Lung (tissue), 12 donors: ENCODE measurements around the gene TLR6. TPM values are rescaled to one million over a fixed set of nuclear protein-coding genes. Genes with fewer than 3 reads are reported as not detected.
A peak's percentile ranks its signal among the peaks of the same experiment; 100 is the strongest.
"Not testable (repeated sequence)": the region's sequence is repeated elsewhere in the genome, so short reads cannot be mapped to it uniquely, and the experiment has no call there.

Experiments used
- ATAC-seq: fragments of 200-7000 bp; cut with Tn5 transposase; one replicate; pipeline ENCODE4 v1.9.1; 2020; ENCODE audit warnings: moderate number of reproducible peaks; ENCODE audit not compliant: insufficient read depth, low FRiP score
- DNase-seq, 3 donors: peaks; one replicate each; pipeline ENCODE4 v3.0.0-alpha.2; 2013 to 2017
- H3K27ac ChIP-seq, 2 donors: one replicate each; pipeline ENCODE4 v1.5.1; 2013; ENCODE audit warnings: mild to moderate bottlenecking in 2 of 2, moderate library complexity in 2 of 2, control low read depth in 1 of 2, inconsistent platforms in 1 of 2, low read depth in 1 of 2, low read length in 1 of 2
- H3K27me3 ChIP-seq, 3 donors: one replicate each; pipeline ENCODE4 v1.5.1; 2013; ENCODE audit warnings: low read length in 2 of 3; ENCODE audit not compliant: control insufficient read depth in 3 of 3, insufficient read depth in 3 of 3
- H3K36me3 ChIP-seq, 4 donors: one replicate each; pipeline ENCODE4 v1.5.1; 2013; ENCODE audit warnings: low read length in 4 of 4, mild to moderate bottlenecking in 1 of 4, moderate library complexity in 1 of 4; ENCODE audit not compliant: control insufficient read depth in 4 of 4, insufficient read depth in 4 of 4
- H3K4me1 ChIP-seq, 5 donors: one replicate each; pipeline ENCODE4 v1.5.1; 2013; ENCODE audit warnings: low read length in 5 of 5, mild to moderate bottlenecking in 2 of 5, moderate library complexity in 1 of 5; ENCODE audit not compliant: control insufficient read depth in 5 of 5, insufficient read depth in 5 of 5
- H3K4me3 ChIP-seq: one replicate; pipeline ENCODE4 v1.5.1; 2013; ENCODE audit warnings: mild to moderate bottlenecking, control low read depth, moderate library complexity
- H3K9ac ChIP-seq, 2 donors: one replicate each; pipeline ENCODE4 v1.5.1; 2013; ENCODE audit warnings: low read length in 2 of 2, control low read depth in 1 of 2; ENCODE audit not compliant: insufficient read depth in 1 of 2
- H3K9me3 ChIP-seq, 4 donors: one replicate each; pipeline ENCODE4 v1.5.1; 2013; ENCODE audit warnings: low read length in 3 of 4, mild to moderate bottlenecking in 1 of 4, moderate library complexity in 1 of 4; ENCODE audit not compliant: control insufficient read depth in 4 of 4, insufficient read depth in 3 of 4
- WGBS, 2 donors: extraction: QIAGEN DNeasy Blood & Tissue Kit; methylation state at CpG; one replicate each; pipeline ENCODE4 v1.1.7; 2013; 5-methylcytosine and 5-hydroxymethylcytosine counted together
- polyA plus RNA-seq, 2 donors: library from polyadenylated mRNA; stranded (reverse); fragments of 200-250 nt; gene quantifications; one replicate each; pipeline ENCODE4 v1.2.1, GENCODE V29; 2013
- total RNA-seq, 2 donors: library from RNA; depleted of rRNA in 1 of 2; stranded (reverse); fragments of >200 nt in 1 of 2; gene quantifications; one replicate each; pipeline ENCODE4 v1.2.1, GENCODE V29; 2014 to 2021
- TF ChIP-seq, protein P1 (sequence below): IDR thresholded peaks from 2 replicates; pipeline ENCODE4 v1.5.1; 2012; ENCODE audit warnings: mild to moderate bottlenecking; ENCODE audit errors: control extremely low read depth, extremely low read depth
- donor health status: control.
- donor health status: control.
- donor health status: Bipolar disorder and iron deficiency.
- donor health status: healthy.
- donor health status: DM: yes; HTN: yes; CAD: no.

TLR6 gene
- total and polyA plus RNA-seq, 4 donors = 0.53 to 6.3 (median 5.0) TPM

DNA sequence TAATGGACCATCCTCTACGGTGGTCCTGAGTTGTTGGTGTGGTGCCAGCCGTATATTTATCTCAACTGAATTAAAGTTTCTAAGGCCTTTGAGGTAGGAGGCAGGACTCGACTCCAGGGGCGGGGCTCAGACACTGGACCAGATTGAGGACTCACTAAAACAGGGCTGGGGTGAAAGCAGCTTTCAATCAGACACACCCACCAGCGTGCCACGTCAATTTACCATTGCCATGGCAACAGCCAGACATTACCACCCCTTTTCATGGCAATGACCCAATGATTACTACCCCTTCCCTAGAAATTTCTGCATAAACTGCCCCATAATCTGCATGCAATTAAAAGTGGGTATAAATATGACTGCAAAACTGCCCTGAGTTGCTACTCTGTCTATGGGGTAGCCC, 45.3 kb downstream of the TLR6 start:
- no peak overlapping the region for H3K4me3 ChIP-seq
- 88 to 96% methylated on average over 6 of the region's 6 CpGs for WGBS, 2 donors
- no peak for DNase-seq
- no peak for ATAC-seq
- H3K27ac ChIP-seq = no peak overlapping the region
- H3K36me3 ChIP-seq = no peaks in the 10 kb centered on the region
- no peaks in the 10 kb centered on the region for H3K4me1 ChIP-seq
- H3K9me3 ChIP-seq = peaks cover 0 to 6% (median 4%) of the 10 kb centered on the region in 4 donors
- TF ChIP-seq, protein P1, sequence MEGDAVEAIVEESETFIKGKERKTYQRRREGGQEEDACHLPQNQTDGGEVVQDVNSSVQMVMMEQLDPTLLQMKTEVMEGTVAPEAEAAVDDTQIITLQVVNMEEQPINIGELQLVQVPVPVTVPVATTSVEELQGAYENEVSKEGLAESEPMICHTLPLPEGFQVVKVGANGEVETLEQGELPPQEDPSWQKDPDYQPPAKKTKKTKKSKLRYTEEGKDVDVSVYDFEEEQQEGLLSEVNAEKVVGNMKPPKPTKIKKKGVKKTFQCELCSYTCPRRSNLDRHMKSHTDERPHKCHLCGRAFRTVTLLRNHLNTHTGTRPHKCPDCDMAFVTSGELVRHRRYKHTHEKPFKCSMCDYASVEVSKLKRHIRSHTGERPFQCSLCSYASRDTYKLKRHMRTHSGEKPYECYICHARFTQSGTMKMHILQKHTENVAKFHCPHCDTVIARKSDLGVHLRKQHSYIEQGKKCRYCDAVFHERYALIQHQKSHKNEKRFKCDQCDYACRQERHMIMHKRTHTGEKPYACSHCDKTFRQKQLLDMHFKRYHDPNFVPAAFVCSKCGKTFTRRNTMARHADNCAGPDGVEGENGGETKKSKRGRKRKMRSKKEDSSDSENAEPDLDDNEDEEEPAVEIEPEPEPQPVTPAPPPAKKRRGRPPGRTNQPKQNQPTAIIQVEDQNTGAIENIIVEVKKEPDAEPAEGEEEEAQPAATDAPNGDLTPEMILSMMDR = no peak
- H3K9ac ChIP-seq = no peak overlapping the region
- no peaks in the 10 kb centered on the region for H3K27me3 ChIP-seq

DNA sequence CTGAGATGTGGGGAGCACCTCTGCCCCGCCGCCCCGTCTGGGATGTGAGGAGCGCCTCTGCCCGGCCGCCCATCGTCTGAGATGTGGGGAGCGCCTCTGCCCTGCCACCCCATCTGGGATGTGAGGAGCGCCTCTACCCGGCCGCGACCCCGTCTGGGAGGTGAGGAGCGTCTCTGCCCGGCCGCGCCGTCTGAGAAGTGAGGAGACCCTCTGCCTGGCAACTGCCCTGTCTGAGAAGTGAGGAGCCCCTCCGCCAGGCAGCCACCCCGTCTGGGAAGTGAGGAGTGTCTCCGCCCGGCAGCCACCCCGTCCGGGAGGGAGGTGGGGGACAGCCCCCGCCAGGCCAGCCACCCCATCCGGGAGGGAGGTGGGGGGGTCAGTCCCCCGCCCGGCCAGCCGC, 49.2 kb downstream of the TLR6 start:
- H3K4me3 ChIP-seq, H3K27me3 ChIP-seq, H3K27ac ChIP-seq, H3K36me3 ChIP-seq, H3K9me3 ChIP-seq, DNase-seq, H3K9ac ChIP-seq, H3K4me1 ChIP-seq, ATAC-seq: not testable (repeated sequence)
- WGBS, 2 donors = 96 to 100% methylated on average over 24 to 29 of the region's 29 CpGs

DNA sequence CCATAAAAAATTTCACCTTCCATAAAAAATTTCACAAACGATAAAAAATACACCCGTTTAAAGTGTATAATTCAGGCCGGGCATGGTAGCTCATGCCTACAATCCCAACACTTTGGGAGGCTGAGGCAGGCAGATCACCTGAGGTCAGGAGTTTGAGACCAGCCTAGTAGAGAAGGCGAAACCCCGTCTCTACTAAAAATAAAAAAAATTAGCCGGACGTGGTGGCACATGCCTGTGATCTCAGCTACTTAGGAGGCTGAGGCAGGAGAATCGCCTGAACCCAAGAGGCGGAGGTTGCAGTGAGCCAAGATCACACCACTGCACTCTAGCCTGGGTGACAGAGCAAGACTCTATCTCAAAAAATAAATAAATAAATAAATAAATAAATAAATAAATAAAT, 50.4 kb downstream of the TLR6 start:
- not testable (repeated sequence) for H3K9me3 ChIP-seq, H3K36me3 ChIP-seq, DNase-seq, H3K4me1 ChIP-seq, H3K27ac ChIP-seq, H3K27me3 ChIP-seq, H3K4me3 ChIP-seq, H3K9ac ChIP-seq, ATAC-seq
- WGBS, 2 donors = 86 to 93% methylated on average over 9 of the region's 9 CpGs

DNA sequence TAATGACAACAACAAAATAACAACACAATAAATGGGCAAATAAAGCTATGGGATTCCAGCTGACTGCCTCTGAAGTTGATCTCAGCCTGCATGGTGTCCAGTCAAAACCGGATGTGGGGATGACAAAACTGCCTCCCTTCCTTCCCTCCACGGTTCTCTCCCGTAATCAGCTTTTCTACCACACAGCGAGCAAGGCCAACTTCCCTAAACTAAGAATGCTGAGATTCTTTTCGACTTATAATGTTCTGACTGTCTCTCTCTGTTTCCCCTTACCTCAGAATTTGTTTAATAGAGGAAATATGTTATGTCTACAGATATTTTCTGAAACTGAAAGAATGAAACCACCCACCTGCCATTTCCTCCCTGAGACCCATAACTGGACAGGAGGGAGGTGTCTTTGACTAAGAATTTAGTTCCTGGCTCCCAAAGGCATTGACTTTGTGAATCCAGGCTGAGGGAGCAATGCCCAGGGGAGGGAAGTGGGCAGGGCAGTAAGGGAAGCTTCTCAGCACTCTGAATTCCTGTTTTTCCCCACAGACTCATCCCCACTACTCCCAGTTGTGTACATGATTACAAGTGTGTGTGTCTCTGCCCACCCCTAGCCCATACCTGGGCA, 51.0 kb downstream of the TLR6 start:
- H3K9ac ChIP-seq = no peak overlapping the region
- ATAC-seq (peak; percentile 78), DNase-seq (peak in 1 of 3 donors; percentile 27)
- H3K4me1 ChIP-seq = peaks cover 0 to 5% (median 0%) of the 10 kb centered on the region in 5 donors
- peaks cover 0 to 2% (median 0%) of the 10 kb centered on the region in 4 donors for H3K9me3 ChIP-seq
- H3K36me3 ChIP-seq = no peaks in the 10 kb centered on the region
- TF ChIP-seq, protein P1 = no peak
- 15 to 25% methylated on average over 5 of the region's 5 CpGs for WGBS, 2 donors
- H3K27me3 ChIP-seq = no peaks in the 10 kb centered on the region
- H3K27ac ChIP-seq = peak overlapping the region; percentile 33 to 85
- H3K4me3 ChIP-seq = no peak overlapping the region
